Measurements from ENCODE around the gene LILRA5.
"Not testable (repeated sequence)": the region's sequence is repeated elsewhere in the genome, so short reads cannot be mapped to it uniquely, and the experiment has no call there.

The LILRA5 gene

GRCh38 chr19:54333586-54334298 is 20.8 kb upstream of the LILRA5 start:
- DNase-seq: no peak

DNA sequence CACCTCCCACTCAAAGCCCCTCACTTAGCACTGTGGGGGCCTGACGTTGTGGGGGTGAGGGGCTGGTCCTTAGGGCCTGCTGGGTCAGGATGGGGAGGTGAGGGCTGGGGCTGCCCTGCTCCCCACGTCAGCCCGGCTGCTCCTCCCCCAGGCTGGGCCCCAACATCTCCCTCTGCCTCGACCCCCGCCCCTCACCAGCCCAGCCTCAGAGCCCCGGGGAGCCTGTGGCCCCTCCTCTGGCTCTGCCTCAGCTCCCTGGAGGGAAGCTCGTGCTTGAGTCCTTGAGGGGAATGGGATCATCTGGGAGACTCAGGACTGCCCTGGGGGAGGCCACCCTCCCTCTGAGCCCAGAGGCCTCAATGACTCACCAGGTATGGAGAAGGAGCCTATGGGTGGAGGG is 19.2 kb upstream of the LILRA5 start:
- DNase-seq: no peak

GRCh38 chr19:54331626-54332025 is 18.7 kb upstream of the LILRA5 start:
- DNase-seq: no peak

GRCh38 chr19:54329476-54330165 is 16.7 kb upstream of the LILRA5 start:
- no peak for DNase-seq

DNA sequence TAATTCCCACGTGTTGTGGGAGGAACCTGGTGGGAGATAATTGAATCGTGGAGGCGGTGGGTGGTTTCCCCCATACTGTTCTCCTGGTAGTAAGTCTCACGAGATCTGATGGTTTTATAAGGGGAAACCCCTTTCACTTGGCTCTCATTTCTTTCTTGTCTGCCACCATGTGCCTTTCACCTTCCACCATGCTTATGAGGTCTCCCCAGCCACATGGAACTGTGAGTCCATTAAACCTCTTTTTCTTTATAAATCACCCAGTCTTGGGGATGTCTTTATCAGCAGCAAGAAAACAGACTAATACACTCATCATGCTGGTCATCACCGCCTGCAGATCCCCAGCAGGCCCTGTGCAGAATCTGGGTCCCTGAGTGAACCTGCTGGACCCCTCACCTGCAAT is 15.8 kb upstream of the LILRA5 start:
- DNase-seq: not testable (repeated sequence)

GRCh38 chr19:54325631-54326030 is 12.7 kb upstream of the LILRA5 start:
- DNase-seq: no peak

- DNase-seq: peak; percentile 63
Measured at GRCh38 chr19:54325194-54325621, 12.2 kb upstream of the LILRA5 start.

- no peak for DNase-seq
Measured at GRCh38 chr19:54324071-54324470, 11.1 kb upstream of the LILRA5 start.

DNA sequence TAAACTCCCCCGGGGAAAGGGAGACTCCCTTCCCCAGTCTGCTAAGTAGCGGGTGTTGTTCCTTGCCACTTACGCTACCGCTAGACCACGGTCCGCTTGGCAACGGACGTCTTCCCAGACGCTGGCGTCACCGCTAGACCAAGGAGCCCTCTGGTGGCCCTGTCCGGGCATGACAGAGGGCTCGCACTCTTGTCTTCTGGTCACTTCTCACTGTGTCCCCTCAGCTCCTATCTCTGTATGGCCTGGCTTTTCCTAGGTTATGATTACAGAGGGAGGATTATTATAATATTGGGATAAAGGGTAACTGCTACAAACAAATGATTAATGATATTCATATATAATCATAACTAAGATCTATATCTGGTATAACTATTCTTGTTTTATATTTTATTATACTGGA is 10.0 kb upstream of the LILRA5 start:
- not testable (repeated sequence) for DNase-seq

GRCh38 chr19:54322295-54322694 is 9.3 kb upstream of the LILRA5 start:
- DNase-seq: not testable (repeated sequence)

GRCh38 chr19:54319892-54320670 is 7.1 kb upstream of the LILRA5 start:
- no peak for DNase-seq

DNA sequence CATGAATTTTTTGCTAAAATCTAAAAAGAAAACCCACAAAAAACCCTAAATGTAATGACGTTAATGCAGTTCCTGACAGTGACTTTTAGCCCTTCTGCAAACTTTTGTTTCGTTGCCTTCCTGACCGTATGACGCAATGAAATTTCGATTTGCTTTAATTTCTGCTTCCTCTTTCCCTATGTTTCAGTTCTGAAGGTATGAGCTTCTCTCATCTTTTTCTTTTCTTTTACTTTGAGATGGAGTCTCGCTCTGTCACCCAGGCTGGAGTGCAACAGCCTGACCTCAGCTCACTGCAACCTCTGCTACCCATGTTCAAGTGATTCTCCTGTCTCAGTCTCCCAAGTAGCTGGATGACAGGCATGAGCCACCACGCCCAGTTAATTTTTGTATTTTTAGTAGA is 6.1 kb upstream of the LILRA5 start:
- no peak for DNase-seq

DNA sequence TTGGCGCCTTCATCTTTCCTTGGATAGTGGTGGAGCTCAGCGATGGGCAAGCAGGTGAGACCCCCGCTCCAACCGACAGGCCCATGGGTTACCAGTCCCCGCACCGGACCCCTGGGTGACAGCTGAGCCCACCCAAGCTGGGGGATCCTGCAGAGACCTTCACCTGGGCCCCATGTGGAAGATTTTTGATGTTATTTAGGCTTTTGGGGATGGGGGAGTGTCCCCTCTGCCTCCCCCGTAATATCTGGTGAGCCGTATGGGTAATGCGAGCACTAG is 4.9 kb upstream of the LILRA5 start:
- DNase-seq: no peak

- no peak for DNase-seq
Measured at GRCh38 chr19:54317108-54317964, 4.4 kb upstream of the LILRA5 start.

GRCh38 chr19:54316746-54317107 is 3.8 kb upstream of the LILRA5 start:
- DNase-seq: no peak

DNA sequence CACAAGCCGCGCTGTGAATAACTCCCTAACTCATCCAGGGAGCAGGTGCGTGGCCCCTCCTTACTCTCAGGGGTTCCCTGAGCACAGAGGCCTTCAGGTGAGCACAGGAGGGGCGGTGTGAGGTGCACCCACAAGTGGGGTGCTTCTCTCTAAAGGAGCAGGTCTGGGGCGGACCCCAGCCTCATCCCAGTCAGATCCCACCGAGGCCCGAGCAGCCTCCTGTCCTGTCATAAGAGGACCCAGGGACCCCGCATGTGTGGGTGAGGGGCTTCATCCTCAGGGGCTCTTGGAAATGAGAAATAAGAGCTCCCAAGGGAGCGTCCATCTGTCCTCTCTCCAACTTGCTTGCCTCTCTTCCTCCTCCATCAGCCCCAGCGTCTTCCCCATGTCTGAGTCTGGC is 3.0 kb upstream of the LILRA5 start:
- no peak for DNase-seq

GRCh38 chr19:54312011-54312410 is 955 bp downstream of the LILRA5 start:
- DNase-seq: no peak

DNA sequence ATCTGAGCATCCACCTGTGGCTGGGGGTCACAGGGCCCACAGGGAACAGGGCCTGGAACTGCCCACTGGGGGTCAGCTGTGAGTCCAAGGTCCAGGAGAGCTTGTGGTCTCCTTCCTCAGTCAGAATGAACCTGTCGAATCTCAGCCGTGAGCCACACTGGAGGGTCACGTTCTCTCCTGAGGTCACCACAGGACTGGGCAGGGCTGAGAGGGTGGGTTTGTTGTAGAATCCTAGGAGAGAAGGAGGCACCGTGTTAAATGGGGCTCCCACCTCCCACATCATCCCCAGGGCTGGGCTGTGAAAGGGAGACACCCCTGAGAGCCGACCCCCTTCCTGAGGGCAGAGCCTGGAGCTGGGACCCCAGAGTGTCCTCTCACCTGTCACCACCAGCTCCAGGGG is 1.5 kb downstream of the LILRA5 start:
- no peak for DNase-seq

- no peak for DNase-seq
Measured at GRCh38 chr19:54310543-54310942, 2.4 kb downstream of the LILRA5 start.

GRCh38 chr19:54309811-54310210 is 3.2 kb downstream of the LILRA5 start:
- no peak for DNase-seq

GRCh38 chr19:54307389-54308020 is 5.5 kb downstream of the LILRA5 start:
- DNase-seq: no peak

GRCh38 chr19:54305141-54305540 is 7.8 kb downstream of the LILRA5 start:
- DNase-seq: no peak

- no peak for DNase-seq
Measured at GRCh38 chr19:54302257-54302656, 10.7 kb downstream of the LILRA5 start.

Data from CD4-positive, alpha-beta T cell treated with Interleukin-6 for 4 hours (primary cell).